GM12801 (cell line): ENCODE data around the gene TEF.

ENCODE experiments used
- TF ChIP-seq, protein P1 (sequence below): IDR thresholded peaks from one replicate; pipeline ENCODE4 v1.5.1; 2011; ENCODE audit warnings: control low read depth; ENCODE audit not compliant: insufficient read length; ENCODE audit errors: extremely low read depth

The TEF gene

DNA sequence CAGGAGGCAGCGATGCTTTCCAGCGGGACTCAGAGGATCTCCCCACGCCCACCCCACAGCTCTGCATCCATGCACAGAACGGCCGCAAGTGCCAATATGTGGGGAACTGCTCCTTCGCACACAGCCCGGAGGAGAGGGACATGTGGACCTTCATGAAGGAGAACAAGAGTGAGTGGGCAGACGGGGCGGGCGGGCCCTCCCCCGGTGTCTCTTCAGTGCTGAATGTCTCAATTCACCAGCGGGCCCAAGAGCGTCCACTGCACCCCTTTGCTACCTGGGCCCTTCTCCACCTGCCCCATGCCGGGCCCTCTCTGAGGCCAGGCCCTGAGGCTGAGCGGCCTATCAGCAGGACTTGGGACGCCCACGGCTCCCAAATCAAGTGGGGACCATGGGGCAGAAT is 25.8 kb upstream of the TEF start:
- TF ChIP-seq, protein P1, sequence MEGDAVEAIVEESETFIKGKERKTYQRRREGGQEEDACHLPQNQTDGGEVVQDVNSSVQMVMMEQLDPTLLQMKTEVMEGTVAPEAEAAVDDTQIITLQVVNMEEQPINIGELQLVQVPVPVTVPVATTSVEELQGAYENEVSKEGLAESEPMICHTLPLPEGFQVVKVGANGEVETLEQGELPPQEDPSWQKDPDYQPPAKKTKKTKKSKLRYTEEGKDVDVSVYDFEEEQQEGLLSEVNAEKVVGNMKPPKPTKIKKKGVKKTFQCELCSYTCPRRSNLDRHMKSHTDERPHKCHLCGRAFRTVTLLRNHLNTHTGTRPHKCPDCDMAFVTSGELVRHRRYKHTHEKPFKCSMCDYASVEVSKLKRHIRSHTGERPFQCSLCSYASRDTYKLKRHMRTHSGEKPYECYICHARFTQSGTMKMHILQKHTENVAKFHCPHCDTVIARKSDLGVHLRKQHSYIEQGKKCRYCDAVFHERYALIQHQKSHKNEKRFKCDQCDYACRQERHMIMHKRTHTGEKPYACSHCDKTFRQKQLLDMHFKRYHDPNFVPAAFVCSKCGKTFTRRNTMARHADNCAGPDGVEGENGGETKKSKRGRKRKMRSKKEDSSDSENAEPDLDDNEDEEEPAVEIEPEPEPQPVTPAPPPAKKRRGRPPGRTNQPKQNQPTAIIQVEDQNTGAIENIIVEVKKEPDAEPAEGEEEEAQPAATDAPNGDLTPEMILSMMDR, result no peak

DNA sequence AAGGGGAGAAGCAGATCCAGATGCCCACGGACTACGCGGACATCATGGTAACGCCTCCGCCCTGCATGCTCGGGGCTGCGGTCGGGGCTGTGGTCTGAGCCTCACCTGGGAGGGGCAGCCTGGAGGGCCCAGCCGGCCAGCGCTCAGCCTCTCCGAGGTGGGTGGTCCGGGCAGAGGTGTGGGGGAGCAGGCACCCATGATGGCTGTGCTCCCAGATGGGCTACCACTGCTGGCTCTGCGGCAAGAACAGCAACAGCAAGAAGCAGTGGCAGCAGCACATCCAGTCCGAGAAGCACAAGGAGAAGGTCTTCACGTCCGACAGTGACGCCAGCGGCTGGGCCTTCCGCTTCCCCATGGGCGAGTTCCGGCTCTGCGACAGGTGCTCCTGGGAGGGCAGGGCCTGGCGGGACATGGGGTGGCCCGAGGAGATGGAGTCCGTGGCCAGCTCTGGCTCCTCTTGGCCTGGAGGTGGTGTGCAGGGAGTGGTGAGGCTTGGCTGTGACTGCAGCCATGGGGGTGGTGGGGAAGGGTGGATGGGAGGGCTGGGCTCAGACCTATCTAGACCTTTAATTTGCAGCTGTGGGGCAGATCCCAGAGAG is 25.2 kb upstream of the TEF start:
- TF ChIP-seq, protein P1, result no peak

DNA sequence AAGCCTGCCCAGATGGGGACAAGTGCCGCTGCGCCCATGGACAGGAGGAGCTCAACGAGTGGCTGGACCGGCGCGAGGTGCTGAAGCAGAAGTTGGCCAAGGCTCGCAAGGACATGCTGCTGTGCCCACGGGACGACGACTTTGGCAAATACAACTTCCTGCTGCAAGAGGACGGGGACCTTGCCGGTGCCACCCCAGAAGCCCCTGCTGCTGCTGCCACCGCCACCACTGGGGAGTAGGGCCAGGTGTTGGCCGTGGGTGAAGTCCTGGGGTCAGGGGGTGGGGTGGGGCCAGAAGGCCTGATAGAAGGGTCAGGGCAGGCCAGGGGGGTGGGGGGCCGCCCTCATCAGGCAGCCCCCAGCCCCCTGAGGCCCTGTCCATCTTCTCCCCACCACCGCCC is 24.6 kb upstream of the TEF start:
- TF ChIP-seq, protein P1, result no peak

DNA sequence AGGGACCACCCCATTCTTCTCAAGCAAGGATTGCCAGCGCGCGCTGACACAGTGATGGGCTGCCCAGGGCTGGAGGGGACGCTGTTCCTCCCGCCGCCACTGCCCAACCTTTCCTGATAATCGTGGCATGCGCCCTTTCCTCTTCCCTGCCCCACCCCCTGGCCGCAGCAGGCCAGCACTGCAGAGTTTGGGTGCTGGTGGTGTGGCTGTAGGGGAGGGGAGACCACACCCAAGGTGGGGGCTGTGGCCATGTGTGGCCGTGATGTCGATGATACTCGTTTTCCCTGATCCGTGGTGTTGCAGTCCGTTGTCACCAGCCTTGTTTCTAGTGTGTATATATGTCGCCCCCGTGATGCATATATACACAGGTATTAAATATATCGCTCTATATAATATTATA is 22.8 kb upstream of the TEF start:
- TF ChIP-seq, protein P1, result no peak

DNA sequence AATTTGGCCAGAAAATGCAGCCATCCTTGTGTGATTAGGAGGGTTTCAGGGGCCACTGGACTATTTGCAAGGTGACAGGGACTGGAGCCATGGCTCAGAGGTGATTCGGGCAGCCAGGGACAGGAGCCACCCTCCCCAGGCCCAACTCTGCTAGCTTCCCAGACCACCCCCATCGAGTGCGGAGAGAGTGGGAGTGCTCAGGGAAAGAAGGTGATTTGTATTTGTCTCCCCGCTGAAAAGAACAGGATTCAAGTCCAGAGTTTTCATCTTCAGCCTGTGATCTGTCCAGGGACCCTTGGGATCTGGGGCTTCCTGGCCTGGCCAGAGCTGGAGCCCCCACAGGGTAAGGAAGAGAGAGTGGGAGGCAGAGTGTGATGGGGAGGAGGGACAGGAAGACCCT is 22.4 kb upstream of the TEF start:
- TF ChIP-seq, protein P1, result no peak

DNA sequence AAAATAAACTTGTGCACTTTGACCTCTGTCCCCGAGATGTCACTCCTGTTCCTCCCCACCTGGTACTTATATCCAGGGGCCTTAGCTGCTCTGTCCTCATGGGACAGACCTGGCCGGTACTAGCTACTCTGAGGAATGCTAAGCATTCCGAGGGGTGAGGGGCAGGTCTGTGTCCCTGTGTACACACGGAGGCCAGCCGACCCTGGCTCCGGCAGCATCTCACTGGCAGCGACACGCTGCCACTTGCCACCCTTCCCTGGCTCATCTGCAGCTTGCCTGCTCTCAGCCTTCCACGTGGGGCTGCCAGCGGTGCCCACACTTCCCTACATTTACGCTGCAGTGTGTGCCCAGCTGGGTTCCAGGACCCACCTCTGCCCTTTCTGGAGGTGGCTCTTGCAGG is 21.6 kb upstream of the TEF start:
- TF ChIP-seq, protein P1, result no peak

DNA sequence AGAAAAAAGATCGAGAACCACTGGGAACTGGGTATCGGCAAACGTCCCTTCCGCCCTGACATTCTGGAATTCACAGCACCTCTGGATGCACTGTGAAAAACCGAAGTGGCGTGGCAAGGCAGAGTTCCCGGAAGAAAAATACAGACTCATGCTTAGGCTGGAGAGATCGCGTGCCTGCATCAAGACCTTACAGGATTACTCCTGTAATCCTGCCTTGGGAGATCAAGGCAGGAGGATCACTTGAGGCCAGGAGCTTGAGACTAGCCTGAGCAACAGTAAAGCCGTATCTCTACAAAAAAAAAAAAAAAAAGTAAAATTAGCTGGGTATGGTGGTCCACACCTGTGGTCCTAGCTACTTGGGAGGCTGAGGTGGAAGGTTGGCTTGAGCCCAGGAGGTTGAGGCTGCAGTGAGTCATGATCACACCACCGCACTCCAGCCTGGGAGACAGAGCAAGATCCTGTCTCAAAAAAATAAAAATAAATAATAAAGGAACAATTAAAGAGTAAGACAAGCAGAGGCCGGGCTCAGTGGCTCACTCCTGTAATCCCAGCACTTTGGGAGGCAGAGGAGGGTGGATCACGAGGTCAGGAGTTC is 19.9 kb upstream of the TEF start:
- TF ChIP-seq, protein P1, result no peak
